HG03066 (cell line): ENCODE results near the gene EXOC6.
"Not testable (repeated sequence)": the region's sequence is repeated elsewhere in the genome, so short reads cannot be mapped to it uniquely, and the experiment has no call there.

Experiments used
- ATAC-seq: cut with Tn5 transposase; IDR thresholded peaks from one replicate; pipeline ENCODE4 v1.9.1; 2021; ENCODE audit warnings: low read depth; ENCODE audit not compliant: unreplicated experiment

EXOC6 gene

DNA sequence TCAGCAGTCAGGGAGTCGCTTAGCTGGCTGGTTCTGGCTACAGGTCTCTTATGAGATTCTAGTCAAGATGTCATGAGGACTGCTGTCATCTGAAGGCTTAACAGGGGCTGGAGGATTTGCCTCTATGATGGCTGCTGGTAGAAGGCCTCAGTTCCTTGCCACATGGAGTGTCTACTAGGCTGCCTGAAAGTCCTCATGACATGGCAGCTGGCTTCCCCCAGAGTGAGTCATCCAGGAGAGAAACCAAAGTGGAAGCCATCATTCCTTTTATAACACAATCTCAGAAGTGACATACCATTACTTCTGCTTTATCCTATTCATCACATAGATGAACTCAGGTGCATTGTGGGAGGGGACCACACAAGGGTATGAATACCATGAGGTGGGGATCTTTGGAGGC is 75.1 kb downstream of the EXOC6 start:
- ATAC-seq: no peak

DNA sequence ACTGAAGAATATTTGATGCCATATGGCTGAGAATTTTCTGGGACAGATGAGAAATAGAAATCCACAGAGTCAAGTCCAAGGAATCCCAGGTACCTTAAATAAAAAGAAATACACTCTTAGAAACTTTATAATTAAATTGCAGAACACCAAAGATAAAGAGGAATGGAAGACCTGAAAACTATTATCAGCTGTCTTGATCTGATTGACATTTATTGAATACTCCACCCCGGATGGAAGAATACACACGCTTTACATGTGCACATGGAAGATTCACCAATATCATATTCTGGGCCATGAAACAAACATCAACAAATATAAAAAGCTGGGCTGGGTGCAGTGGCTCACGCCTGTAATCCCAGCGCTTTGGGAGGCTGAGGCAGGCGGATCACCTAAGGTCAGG is 81.6 kb downstream of the EXOC6 start:
- no peak for ATAC-seq

DNA sequence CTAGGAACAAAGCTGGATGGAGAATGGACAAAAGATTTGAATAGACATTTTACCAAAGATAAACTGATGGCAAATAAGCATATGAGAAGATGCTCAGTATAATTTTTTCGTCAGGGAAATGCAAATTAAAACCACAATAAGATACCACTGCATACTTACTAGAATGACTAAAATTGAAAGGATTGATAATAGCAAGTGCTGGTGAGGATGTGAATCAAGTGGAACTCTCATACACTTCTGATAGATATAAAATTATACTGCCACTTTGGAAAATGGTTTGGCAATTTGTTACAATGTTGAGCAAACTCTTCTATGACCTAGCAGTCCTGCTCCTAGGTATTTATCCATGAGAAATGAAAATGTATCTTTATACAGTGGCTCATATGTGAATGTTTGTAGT is 83.3 kb downstream of the EXOC6 start:
- no peak for ATAC-seq

DNA sequence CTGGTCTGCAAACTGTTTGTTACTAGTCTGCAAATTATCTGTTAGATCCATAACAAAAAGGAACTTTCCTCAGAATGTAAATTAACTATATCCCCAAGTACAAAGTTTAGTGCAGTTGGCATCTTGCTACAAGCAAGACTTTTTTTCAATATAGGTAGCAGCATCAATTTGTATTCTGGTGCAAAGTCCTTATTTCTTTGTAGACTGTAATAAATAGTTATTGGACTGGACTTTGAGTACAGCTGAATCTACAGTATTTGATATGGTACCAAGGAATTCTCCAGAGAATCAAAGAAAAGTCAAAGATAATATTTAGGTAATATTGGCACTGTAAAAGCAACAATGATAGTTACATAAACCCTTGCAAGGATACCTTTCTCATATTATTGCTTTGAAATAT is 89.6 kb downstream of the EXOC6 start:
- no peak for ATAC-seq

DNA sequence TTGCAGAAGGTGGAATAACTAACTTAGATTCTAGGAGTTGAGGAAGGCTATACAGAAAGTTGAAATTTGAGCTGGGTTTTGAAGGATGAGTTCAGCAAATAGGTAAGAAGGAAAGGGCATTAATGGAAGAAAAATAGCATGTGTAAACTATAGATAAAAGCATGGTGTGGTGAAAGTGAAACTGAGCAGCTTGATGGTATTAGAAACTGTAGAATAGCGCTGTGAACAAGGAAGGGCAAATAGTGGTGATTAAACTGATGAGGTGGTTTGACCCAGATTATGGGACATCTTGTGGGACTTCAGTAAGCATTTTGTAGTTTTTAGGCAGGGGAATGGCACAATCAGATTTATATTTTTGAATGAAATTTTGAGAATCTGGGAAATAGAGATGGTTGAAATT is 90.5 kb downstream of the EXOC6 start:
- ATAC-seq: no peak

DNA sequence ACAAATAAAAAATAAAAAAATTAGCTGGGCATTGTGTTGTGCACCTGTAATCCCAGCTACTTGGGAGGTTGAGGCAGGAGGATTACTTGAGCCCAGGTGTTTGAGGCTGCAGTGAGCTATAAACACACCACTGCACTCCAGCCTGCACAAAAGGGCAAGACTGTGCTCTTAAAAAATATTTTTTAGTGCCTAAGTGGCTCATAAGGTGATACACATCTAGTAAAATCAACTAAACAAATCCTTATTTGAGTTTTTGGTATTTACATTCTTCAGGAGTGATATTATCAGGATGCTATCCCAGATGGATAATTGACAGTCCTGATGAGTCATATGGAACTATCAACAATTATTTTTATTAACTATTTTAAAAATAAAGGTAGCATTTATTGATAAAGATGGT is 93.9 kb downstream of the EXOC6 start:
- no peak for ATAC-seq

DNA sequence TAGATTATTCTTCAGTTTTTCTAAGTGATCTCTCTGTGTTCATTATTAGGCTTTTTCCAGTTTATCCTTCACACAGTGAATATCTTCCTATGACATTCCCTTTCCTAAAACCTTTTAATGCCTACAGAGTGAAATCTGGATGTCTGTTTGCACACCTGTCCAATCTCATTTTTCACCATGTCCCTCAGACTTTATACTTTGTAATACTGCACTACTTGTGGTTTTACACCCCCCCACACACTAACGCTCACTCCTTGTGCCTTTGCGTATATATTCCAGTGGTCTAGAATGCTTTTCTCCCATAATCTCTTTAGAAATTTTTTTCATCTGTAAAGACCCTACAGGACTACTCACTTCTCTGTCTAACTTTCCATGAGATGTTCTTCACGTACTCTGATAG is 98.2 kb downstream of the EXOC6 start:
- no peak for ATAC-seq

DNA sequence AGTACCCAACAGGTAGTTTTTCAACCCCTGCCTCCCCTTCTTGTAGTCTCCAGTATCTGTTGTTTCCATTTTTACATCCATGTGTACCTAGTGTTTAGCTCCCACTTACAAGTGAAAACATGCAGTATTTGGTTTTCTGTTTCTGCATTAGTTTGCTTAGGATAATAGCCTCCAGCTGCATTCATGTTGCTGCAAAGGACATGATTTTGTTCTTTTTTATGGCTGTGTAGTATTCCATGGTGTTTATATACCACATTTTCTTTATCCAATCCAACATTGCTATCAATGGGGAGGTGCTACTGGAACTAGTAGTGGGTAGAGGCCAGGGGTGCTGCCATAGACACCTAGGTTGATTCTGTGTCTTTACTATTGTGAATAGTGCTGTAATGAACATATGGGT is 104.3 kb downstream of the EXOC6 start:
- not testable (repeated sequence) for ATAC-seq

DNA sequence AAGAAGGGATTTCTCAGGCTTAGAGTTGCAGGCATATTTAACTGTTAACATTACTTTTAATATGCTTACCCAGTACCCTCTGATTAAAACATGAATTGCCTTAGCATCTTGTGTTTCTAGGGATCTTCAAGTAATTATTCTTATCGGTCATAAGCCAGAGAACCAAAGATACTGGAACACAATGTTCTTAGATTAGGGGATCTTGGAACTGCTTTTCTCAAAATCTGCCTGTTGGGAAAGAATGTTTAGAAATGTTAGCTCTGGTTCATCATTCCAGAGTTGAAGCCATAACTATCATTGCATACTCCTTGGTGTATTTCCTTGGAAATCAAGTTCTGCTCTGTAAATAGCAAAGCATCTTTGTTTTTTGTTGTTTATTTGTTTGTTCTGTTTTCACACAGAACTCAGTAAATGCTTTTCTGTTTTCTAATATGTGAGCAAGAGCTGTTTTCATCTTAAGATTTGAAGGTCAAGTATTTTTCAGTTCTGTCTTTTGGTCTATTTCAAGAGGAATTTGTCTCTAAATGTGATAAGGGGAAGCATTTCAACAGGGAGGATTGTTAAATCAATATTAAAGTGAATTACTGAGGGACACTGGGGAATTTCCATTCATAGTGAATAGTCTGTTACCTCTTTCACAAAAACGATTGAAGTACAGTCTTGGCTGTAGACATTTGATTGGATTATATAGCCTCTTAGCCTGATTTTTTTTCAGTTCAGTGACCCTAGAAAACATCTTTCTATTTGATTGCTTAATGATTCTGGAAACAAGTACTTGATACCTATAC is 109.1 kb downstream of the EXOC6 start:
- ATAC-seq: no peak

DNA sequence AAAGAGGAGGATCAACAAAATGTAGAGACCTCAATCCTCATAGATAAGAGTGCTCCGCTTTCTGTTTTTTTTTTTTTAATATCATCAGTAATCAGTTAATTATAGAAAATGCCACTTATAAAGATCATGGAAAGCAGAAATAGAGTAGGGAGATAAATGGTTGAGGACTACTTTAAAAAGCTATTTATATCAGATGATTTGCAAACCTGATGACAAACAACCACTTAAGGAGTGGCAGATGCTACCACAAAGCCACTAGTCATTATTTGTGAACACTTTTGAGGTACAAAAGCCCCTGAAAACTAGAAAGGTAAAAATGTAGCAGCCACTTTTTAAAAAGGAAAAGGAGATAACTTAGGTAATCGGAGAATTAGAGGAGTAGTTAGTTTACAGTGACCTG is 113.3 kb downstream of the EXOC6 start:
- ATAC-seq: no peak

DNA sequence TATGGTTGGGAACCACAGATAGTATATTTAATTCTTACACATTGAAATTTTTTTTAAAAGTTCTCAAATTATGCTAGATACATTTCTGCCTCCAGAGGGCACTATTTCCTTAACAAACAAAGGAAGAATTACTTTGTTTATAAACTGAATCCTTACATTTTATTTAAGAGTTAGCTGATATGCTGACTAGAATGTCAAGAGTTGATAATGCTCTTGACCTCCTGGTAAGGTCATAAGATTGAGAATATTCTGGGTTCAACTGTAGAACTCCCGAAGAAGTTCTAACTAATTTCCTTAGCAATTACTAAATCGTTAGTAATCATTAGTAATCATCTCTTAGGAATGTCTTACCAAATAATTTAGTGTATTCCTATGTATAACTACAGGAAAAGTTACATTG is 117.0 kb downstream of the EXOC6 start:
- ATAC-seq: no peak

DNA sequence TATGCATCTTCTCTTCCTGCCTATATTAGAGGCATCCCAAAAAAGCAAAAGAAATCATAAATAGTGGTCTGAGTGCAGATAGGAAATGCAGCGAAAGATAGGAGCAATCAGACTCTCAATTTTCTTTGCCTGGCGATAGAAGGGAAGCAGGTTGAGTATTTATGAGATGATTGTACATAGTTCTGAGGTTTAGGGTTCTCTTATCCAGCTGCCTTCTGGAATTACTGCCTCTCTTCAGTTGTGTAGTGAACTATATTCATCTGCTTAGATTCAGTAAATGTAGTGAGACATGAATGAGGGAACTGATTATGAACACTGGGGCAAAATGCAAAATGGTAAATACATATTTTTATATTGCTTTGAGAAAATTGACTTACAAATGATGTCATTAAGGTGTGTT is 119.3 kb downstream of the EXOC6 start:
- ATAC-seq: no peak

DNA sequence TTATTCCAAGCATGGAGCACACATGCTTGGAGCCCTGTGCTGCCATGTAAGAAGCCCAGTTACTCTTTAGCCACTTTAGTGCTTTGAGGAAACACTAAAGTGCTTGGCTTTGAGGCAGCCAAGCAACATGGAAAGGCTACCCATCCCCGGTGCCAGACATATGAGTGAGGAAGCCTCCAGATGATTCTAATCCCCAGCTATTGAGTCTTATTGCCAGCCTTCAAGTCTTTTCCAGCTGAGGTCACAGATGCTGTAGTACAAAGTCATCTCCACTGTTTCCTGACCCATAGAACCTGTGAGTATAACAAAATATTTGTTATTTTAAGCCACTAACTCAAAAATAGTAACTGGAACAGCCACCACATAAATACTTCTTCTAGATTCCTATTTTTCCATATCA is 120.8 kb downstream of the EXOC6 start:
- ATAC-seq: no peak

DNA sequence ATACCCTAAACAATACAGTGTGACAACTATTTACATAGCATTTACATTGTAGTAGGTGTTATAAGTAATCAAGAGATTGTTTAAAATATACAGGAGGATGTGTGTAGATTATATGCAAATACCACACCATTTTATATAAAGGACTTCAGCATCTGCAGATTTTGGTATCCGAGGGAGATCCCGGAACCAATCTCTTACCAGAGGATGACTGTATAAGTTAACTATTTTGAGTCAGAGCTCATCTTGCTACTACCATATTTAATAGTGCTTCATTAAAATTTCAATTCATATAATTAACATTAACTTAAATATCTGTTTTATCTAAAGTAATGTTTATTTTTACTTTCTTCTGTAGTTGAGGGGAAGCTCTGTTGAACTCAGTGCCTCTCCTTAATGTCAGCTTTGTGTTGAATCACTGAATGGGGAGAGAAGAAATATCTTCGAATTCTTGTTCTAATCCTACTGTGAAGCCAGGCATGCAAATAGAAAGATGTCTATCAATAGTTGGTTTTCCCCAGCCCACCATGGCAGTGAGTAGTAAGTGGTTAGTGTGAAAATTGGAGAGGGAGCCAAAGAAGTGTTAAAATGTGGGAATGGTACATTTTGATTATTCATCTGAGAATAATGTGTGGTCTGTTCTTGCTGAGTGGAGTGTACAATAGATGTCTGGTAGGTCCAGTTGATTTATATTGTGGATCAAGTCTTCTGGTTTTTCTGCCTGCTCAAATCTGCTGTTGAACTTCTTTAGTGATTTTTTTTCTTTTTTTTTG is 122.2 kb downstream of the EXOC6 start:
- no peak for ATAC-seq

DNA sequence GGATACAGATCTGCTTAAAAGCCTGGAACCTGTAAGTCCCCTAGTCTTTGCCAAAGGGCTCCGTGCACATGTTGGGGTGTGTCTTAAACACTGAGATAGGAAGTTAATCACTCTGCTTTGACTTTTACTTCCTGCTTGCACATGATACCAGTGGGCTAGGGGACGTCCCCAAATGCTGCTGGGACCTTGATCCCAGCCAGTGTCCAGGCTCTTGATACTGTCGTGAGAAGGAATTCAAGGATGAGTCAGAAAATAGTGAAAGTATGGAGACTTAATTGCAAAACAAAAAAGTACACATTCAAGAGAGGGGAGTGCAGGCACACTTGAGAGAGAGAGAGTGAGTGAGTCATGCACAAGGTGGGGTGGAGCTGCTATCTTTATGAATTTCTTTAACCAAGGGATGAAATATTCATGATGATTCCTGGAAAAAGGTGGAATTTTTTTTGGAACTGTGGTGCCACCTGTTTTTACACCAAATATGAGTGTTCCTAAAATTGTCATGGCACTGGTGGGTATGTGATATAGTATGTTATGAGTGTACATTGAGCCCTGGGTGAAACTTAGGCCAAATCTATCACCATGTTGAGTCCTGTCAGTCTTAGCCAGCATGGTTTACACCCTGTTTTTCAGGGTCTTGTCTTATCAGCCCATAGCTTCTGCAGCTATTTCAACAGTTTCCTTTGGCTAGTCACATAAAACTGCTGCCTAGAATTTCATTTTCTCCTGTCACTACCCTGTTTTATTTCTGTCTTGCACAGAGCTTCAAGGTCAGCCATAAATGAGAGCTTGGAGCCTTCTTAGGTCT is 123.9 kb downstream of the EXOC6 start:
- ATAC-seq: no peak

DNA sequence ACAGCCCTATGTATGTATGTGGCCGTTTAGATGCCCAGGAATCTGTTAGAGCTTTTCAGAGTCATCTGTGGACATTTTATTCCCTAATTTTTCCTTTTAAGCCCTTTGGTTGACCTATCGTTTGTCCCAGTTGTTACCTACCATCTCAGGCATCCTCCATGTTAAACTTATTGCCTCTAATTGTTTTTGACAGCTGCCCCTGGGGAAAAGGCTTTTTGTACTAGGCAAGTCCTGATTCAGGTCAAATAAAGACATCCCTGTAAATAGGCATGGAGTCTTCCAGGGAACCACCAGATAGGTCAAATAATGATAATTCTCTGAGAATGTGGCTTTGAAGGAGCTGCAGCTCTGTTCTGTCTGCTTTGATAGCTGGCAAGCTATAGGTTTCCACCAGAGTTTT is 124.6 kb downstream of the EXOC6 start:
- ATAC-seq: no peak

DNA sequence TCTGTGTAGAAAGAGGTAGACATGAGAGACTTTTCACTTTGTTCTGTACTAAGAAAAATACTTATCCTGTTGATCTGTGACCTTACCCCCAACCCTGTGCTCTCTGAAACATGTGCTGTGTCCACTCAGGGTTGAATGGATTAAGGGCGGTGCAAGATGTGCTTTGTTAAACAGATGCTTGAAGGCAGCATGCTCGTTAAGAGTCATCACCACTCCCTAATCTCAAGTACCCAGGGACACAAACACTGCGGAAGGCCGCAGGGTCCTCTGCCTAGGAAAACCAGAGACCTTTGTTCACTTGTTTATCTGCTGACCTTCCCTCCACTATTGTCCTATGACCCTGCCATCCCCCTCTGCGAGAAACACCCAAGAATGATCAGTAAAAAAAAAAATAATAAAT is 128.0 kb downstream of the EXOC6 start:
- not testable (repeated sequence) for ATAC-seq

DNA sequence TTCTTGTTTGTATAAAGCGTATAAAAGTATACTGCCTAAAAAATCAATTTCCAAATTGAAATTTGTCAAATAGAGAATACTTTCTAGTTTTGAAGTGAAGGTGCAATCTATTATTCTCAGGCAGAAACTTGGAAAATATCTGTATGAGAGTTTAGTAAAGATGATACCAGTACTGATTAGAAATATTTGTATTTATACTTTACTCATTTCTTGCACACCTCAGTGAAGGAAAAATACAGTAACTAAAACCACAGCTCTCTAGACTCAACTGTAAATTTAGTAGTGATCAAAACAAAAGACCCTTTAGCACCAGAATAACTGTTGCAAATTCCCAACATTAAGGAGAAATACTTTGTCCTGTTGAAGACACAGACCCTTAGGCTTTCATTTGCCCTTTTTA is 140.9 kb downstream of the EXOC6 start:
- ATAC-seq: no peak

DNA sequence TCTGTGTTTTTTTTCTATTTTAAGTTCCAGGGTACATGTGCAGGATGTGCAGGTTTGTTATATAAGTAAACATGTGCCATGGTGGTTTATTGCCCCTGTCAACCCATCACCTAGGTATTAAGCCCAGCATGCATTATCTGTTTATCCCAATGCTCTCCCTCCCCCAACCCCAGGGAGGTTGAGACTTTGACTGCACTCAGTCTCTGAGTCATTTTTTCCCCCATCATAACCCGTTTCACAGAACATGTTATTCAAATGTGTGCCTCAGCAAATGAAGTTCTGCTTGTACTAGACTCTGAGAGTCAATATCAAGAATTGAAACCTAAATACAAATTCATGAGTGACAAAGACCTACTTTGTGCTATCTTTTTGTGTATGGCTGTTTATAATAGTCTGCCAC is 142.3 kb downstream of the EXOC6 start:
- no peak for ATAC-seq

DNA sequence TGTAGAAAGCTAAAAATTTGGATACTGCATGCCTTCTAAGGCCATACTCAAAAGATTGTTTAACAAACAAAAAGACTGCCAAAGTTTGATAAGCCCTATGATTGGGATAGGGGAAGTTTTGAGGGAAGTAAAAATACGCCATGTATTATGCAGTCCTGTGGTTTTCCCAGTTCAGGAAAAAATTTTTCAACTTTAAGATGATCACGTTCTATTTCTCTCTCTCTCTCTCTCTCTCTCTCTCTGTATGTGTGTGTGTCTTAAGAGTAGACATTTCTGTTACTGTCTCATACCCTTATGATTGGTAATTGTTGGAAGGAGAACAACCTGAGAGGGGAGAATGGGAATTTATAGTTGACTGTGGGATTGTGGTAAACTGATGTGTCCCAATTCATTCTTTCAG is 143.2 kb downstream of the EXOC6 start:
- no peak for ATAC-seq

DNA sequence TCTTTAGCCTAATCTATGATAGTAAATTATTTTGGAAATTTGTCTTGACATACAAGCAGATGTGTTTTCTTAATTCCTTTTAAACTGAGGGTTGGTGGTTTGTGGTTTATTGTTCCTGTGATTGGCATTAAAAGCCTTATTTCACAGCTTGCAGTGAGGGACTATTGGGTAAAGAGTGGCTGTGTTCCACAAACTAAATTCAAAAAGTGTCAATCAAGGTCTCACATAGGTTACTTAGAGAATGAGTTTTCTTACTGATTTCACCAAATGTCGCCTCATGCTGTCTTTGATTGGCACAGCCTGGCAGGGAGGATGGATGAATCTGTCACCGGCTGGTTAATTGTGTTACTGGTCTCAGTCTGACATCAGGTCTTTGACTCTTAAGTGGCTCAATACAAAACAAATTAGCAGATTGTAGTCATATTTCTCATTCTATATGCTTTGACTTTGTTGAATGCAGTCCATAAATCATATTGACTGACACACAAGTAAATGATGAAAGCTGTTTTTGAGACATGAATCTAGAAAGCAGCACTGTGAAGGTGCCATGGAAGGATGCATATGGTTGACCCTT is 145.5 kb downstream of the EXOC6 start:
- ATAC-seq: no peak
